Sigmoid colon (tissue), 7 donors: ENCODE data around the gene RHOJ. TPM values are rescaled to one million over a fixed set of nuclear protein-coding genes. Genes with fewer than 3 reads are reported as not detected.

ENCODE experiments used
- DNase-seq: peaks from one replicate; pipeline ENCODE4 v3.0.0-alpha.2; 2019
- H3K27ac ChIP-seq, 4 donors: fragments of 200-600 bp; sonication (generic); one replicate each; pipeline ENCODE4 v1.5.1; 2016 to 2019; ENCODE audit warnings: mild to moderate bottlenecking in 1 of 4
- H3K27me3 ChIP-seq, 3 donors: fragments of 200-600 bp; sonication (generic); one replicate each; pipeline ENCODE4 v1.5.1; 2019; ENCODE audit warnings: mild to moderate bottlenecking in 1 of 3
- H3K36me3 ChIP-seq, 4 donors: fragments of 200-600 bp; sonication (generic); one replicate each; pipeline ENCODE4 v1.5.1; 2016 to 2019
- H3K4me1 ChIP-seq, 4 donors: fragments of 200-600 bp; sonication (generic); one replicate each; pipeline ENCODE4 v1.5.1; 2017 to 2019
- H3K4me3 ChIP-seq, 4 donors: fragments of 200-600 bp; sonication (generic); one replicate each; pipeline ENCODE4 v1.5.1; 2017 to 2019; ENCODE audit warnings: mild to moderate bottlenecking in 2 of 4, moderate library complexity in 1 of 4
- H3K9me3 ChIP-seq, 4 donors: fragments of 200-600 bp in 3 of 4; sonication (generic) in 3 of 4; one replicate each; pipeline versions ENCODE4 v1.5.1 to v1.6.1; 2013 to 2019
- EP300 ChIP-seq, 4 donors: sonication (generic); formaldehyde crosslinking; IDR thresholded peaks; one replicate each; pipeline ENCODE4 v1.6.1; 2017; ENCODE audit warnings: antibody characterized with exemption in 4 of 4
- POLR2A ChIP-seq, 2 donors: fragments of 450-650 bp; IDR thresholded peaks; one replicate each; pipeline ENCODE4 v1.6.1; 2016; ENCODE audit warnings: antibody characterized with exemption in 2 of 2, mild to moderate bottlenecking in 2 of 2, moderate library complexity in 2 of 2
- POLR2AphosphoS5 ChIP-seq, 4 donors: sonication (generic); formaldehyde crosslinking; IDR thresholded peaks; one replicate each; pipeline ENCODE4 v1.6.1; 2017; ENCODE audit warnings: antibody characterized with exemption in 4 of 4
- WGBS, 2 donors: extraction: QIAGEN DNeasy Blood & Tissue Kit; methylation state at CpG; one replicate each; pipeline ENCODE4 v1.1.7; 2013; 5-methylcytosine and 5-hydroxymethylcytosine counted together
- intact Hi-C: fragments of 100-400 bp; cut with DNase I; formaldehyde crosslinking; loops from one replicate; pipeline ENCODE4 v1.15.1; 2023
- polyA plus RNA-seq, 3 donors: library from polyadenylated mRNA; stranded (reverse); fragments of 200-250 nt; gene quantifications; one replicate each; pipeline ENCODE4 v1.2.3, GENCODE V29; 2013
- total RNA-seq, 4 donors: library from RNA; depleted of rRNA; stranded (reverse); fragments of >200 nt; gene quantifications; one replicate each; pipeline ENCODE4 v1.1.0, GENCODE V29; 2016
- TF ChIP-seq, protein P1 (sequence below), 4 experiments: fragments of 450-650 bp in 3 of 4; fragments of 200-600 bp in 1 of 4; IDR thresholded peaks; one replicate each; pipeline ENCODE4 v1.5.1; 2016 to 2019; ENCODE audit warnings: antibody characterized with exemption in 4 of 4, mild to moderate bottlenecking in 3 of 4, moderate library complexity in 2 of 4
- donor health status: healthy with polysubstance abuse.
- donor health status: Bipolar disorder and iron deficiency.
- donor health status: healthy.

RHOJ gene
- total and polyA plus RNA-seq, 7 donors, result 1.6 to 28.5 (median 6.6) TPM

DNA sequence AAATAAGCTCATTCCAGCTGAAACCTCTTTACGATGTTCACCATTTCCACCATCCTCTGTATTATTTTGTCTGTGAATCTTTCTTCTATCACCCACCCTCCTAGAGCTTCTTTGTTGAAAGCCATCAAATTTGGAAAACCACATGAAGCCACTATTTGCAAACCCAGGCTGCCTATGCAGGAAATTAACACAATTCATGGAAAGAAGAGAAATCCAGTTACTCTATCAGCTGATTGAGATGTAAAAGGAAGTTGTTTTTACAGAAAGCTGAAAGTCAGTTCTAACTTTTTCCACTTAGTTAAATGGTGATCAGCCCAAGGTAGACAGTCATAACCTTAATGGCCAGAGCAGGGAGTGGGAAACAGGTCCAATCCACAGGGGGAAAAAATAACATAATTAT lies 6.6 kb downstream of the RHOJ start:
- WGBS, 2 donors, result 0% methylated on average over 1 of the region's 1 CpG
- H3K27me3 ChIP-seq, result no peaks in the 10 kb centered on the region
- intact Hi-C loops, result no loop called here
- no peak for DNase-seq
- peaks cover 0 to 15% (median 8%) of the 10 kb centered on the region in 4 donors for H3K4me1 ChIP-seq
- H3K36me3 ChIP-seq, result peaks cover 0 to 15% (median 2%) of the 10 kb centered on the region in 4 donors
- no peak overlapping the region for H3K4me3 ChIP-seq
- H3K27ac ChIP-seq, result no peak overlapping the region
- no peaks in the 10 kb centered on the region for H3K9me3 ChIP-seq
- TF ChIP-seq, protein P1, sequence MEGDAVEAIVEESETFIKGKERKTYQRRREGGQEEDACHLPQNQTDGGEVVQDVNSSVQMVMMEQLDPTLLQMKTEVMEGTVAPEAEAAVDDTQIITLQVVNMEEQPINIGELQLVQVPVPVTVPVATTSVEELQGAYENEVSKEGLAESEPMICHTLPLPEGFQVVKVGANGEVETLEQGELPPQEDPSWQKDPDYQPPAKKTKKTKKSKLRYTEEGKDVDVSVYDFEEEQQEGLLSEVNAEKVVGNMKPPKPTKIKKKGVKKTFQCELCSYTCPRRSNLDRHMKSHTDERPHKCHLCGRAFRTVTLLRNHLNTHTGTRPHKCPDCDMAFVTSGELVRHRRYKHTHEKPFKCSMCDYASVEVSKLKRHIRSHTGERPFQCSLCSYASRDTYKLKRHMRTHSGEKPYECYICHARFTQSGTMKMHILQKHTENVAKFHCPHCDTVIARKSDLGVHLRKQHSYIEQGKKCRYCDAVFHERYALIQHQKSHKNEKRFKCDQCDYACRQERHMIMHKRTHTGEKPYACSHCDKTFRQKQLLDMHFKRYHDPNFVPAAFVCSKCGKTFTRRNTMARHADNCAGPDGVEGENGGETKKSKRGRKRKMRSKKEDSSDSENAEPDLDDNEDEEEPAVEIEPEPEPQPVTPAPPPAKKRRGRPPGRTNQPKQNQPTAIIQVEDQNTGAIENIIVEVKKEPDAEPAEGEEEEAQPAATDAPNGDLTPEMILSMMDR (IDR thresholded peaks at IDR 0.05), result no peak
- TF ChIP-seq EP300 (IDR thresholded peaks at IDR 0.05) (no peak), POLR2AphosphoS5 (IDR thresholded peaks at IDR 0.05) (no peak), POLR2A (IDR thresholded peaks at IDR 0.05) (no peak)

DNA sequence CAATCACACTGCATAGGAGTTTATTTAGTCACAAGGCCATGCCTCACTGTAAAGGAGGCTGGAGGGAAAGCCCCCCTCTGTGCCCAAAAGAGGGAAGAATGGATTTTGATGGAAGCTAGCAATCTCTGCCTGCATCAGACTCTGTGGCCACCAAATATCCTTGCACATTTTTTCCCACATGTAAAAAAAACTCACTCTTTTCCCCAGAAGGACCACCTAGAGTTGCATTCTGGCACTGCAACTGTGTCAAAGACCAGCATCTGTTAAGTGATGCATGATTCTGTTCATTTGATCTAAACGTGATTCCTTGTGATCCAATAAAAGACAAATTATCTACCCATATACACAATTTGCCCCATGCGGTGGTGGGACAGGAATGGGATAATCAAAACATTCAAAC lies 8.0 kb downstream of the RHOJ start:
- WGBS, 2 donors, result 64 to 82% methylated on average over 2 of the region's 2 CpGs
- Histone ChIP-seq H3K27me3 (no peaks in the 10 kb centered on the region), H3K4me3 (no peak overlapping the region), H3K27ac (no peak overlapping the region), H3K36me3 (peaks cover 0 to 15% (median 2%) of the 10 kb centered on the region in 4 donors), H3K4me1 (peaks cover 0 to 1% (median under 1%) of the 10 kb centered on the region in 4 donors), H3K9me3 (no peaks in the 10 kb centered on the region)
- TF ChIP-seq, protein P1 (IDR thresholded peaks at IDR 0.05), result no peak
- TF ChIP-seq EP300 (IDR thresholded peaks at IDR 0.05) (no peak), POLR2AphosphoS5 (IDR thresholded peaks at IDR 0.05) (no peak)
- DNase-seq, result no peak
- intact Hi-C loops, result no loop called here

DNA sequence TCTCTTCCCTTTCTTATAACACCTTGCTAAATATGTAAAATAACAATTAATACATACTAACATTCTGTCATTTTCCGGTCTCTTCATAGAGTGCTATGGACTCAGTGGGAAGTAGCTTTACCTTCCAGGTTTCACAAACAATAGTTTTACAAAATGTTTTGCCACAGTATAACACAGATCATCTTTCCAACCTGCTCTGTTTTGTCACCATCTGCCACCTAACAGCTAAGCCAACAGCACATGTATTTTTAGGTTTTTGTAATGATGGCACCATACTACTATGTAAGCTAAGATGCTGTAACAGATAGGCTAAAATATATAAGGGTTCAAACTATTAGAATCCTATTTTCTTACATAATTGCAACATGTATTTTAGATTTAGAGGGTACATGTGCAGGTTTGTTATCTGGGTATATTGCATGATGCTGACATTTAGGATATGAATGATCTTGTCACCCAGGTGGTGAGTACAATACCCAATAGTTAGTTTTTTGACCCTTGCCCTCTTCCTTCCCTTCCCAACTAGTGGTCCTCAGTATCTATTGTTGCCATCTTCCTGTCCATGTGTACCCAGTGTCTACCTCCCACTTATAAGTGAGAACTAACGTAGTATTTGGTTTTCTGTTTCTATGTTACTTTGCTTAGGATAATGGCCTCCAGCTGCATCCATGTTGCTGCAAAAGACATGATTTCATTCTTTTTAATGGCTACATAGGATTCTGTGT lies 8.7 kb downstream of the RHOJ start:
- H3K27ac ChIP-seq, result no peak overlapping the region
- TF ChIP-seq EP300 (IDR thresholded peaks at IDR 0.05), result no peak
- TF ChIP-seq POLR2A (IDR thresholded peaks at IDR 0.05), result no peak

DNA sequence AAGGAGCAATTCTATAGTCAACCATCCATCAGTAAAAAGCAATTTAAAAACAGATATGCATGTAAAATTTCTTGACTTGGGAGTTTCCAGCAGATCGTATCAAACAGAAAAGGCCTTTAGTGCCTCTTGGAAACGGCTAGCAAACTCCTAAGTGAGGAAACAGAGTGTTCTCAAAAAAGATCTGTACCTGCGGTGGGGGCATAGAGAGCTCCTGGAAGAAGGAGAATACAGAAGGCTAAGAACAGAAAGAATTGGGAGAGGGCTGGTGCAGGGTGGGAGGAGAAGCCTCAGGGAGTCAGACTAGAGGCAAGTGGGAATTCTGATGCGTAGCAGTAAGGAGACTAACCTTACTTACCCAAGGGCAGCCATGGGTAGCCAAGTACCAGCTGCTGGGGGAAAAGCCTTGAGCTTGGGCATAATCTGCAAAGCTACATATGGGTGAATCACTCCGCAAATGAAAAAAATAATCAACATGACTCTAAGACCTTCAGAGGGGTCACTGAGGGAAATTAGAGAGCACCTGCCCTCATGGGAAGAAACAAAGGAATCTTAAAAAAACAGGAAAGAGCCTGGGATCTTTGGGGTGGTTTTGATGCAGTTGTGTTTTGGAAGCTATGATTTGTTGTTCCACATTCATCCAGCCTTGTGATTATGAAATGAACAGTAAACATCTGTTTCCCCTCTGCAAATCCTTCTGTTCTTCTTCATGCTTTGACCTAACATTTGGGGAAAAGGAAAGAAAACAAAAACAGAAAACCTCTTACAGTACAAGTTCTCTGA lies 10.4 kb downstream of the RHOJ start:
- Histone ChIP-seq H3K9me3 (no peaks in the 10 kb centered on the region), H3K4me1 (no peaks in the 10 kb centered on the region), H3K36me3 (peaks cover 0 to 15% (median 2%) of the 10 kb centered on the region in 4 donors), H3K27ac (peak overlapping the region in 3 of 4 donors; percentile 13 to 51 (median 26)), H3K27me3 (no peaks in the 10 kb centered on the region), H3K4me3 (no peak overlapping the region)
- intact Hi-C loops, result no loop called here
- 80% methylated on average over 5 of the region's 5 CpGs for WGBS, 2 donors
- TF ChIP-seq POLR2AphosphoS5 (IDR thresholded peaks at IDR 0.05), result peak in 2 of 4 donors; percentile 29 to 53
- TF ChIP-seq, protein P1 (IDR thresholded peaks at IDR 0.05), result no peak
- DNase-seq, result no peak

More for the DNA sequence above, 8.7 kb downstream of the RHOJ start:
- H3K36me3 ChIP-seq, result peaks cover 0 to 15% (median 2%) of the 10 kb centered on the region in 4 donors
- 91 to 94% methylated on average over 2 of the region's 2 CpGs for WGBS, 2 donors
- intact Hi-C loops, result no loop called here
- H3K4me3 ChIP-seq, result no peak overlapping the region
- no peaks in the 10 kb centered on the region for H3K4me1 ChIP-seq
- no peaks in the 10 kb centered on the region for H3K27me3 ChIP-seq
- DNase-seq, result no peak
- H3K9me3 ChIP-seq, result no peaks in the 10 kb centered on the region

DNA sequence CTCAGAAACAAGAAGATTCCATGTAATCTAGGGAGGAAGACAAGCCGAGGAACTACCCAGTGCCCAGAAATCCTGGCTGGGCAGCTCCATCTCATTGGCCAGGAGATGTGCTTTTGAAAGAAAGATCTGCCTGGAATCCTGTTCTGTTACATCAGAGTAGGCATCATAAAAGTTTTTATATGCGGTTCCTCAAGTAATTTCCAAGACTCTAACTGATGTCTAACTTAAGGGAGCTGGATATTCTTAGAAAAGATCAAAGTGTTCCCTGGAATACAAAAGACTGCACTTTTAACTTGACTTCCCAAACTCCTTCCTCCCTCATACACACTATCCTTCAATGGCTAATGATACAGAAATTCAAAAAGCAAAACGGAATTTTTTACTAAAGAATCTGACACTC lies 16.3 kb downstream of the RHOJ start:
- TF ChIP-seq EP300 (IDR thresholded peaks at IDR 0.05), result peak in 2 of 4 donors; percentile 64 to 81
- TF ChIP-seq, protein P1 (IDR thresholded peaks at IDR 0.05), result no peak
- no peak for TF ChIP-seq POLR2A (IDR thresholded peaks at IDR 0.05)
- TF ChIP-seq POLR2AphosphoS5 (IDR thresholded peaks at IDR 0.05), result peak; percentile 9 to 68 (median 32)
- 52 to 72% methylated on average over 3 of the region's 3 CpGs for WGBS, 2 donors

More for the DNA sequence above, 16.3 kb downstream of the RHOJ start:
- H3K4me3 ChIP-seq, result no peak overlapping the region
- H3K36me3 ChIP-seq, result no peaks in the 10 kb centered on the region
- DNase-seq, result no peak
- peak overlapping the region in 2 of 4 donors; percentile 58 for H3K27ac ChIP-seq
- no peaks in the 10 kb centered on the region for H3K9me3 ChIP-seq
- no peaks in the 10 kb centered on the region for H3K27me3 ChIP-seq
- intact Hi-C loops, result no loop called here
- H3K4me1 ChIP-seq, result peaks cover 0 to 32% (median 19%) of the 10 kb centered on the region in 4 donors
